A673 (cell line): ENCODE data around the gene HOXD8. TPM values are rescaled to one million over a fixed set of nuclear protein-coding genes. Genes with fewer than 3 reads are reported as not detected.
A peak's percentile ranks its signal among the peaks of the same experiment; 100 is the strongest.

ENCODE experiments used
- BruUV-seq: library from RNA; stranded (reverse); fragments of 400-500 nt; replicated peaks from 2 replicates; lab custom pipeline; 2021; lab: Mats Ljungman, UMichigan
- CTCF ChIA-PET: fragments of 300-600 bp; sonication (Branson Sonifier 250); formaldehyde crosslinking; loops from one replicate; lab custom pipeline; 2022; ENCODE audit warnings: antibody characterized with exemption; lab: Charles Lee
- POLR2A ChIA-PET: fragments of 300-600 bp; sonication (Branson Sonifier 250); formaldehyde crosslinking; loops from one replicate; lab custom pipeline; 2022; ENCODE audit warnings: antibody characterized with exemption; ENCODE audit not compliant: low non-redundant PET; lab: Charles Lee
- DNase-seq: peaks from one replicate; pipeline ENCODE4 v3.0.0-alpha.2; 2015; ENCODE audit warnings: low spot score
- H3K27ac ChIP-seq: fragments of 200-600 bp; sonication (generic); 2 replicates; pipeline ENCODE4 v1.5.1; 2016; ENCODE audit warnings: mixed run types, low read depth, mild to moderate bottlenecking, mixed read lengths, antibody characterized with exemption, low read length; ENCODE audit not compliant: poor library complexity, severe bottlenecking
- H3K27me3 ChIP-seq: fragments of 200-600 bp; sonication (generic); replicated peaks from 2 replicates; pipeline ENCODE4 v1.6.1; 2017; ENCODE audit warnings: mixed run types, low read depth, mild to moderate bottlenecking, mixed read lengths, antibody characterized with exemption, low read length; ENCODE audit not compliant: insufficient read depth, poor library complexity
- H3K36me3 ChIP-seq: fragments of 200-600 bp; sonication (generic); 2 replicates; pipeline ENCODE4 v1.6.1; 2016; ENCODE audit warnings: mixed run types, mild to moderate bottlenecking, mixed read lengths, antibody characterized with exemption, low read length; ENCODE audit not compliant: insufficient read depth, poor library complexity, severe bottlenecking
- H3K4me1 ChIP-seq: fragments of 200-600 bp; sonication (generic); 2 replicates; pipeline ENCODE4 v1.6.1; 2017; ENCODE audit warnings: mixed run types, mild to moderate bottlenecking, mixed read lengths, antibody characterized with exemption, low read length; ENCODE audit not compliant: insufficient read depth, poor library complexity, severe bottlenecking
- H3K4me3 ChIP-seq: fragments of 200-600 bp; sonication (generic); 2 replicates; pipeline ENCODE4 v1.5.1; 2016; ENCODE audit warnings: low read depth, mixed run types, mild to moderate bottlenecking, mixed read lengths, low read length; ENCODE audit not compliant: poor library complexity, severe bottlenecking
- H3K9me3 ChIP-seq: fragments of 200-600 bp; sonication (generic); 2 replicates; pipeline ENCODE4 v1.6.1; 2016; ENCODE audit warnings: mixed run types, low read depth, mild to moderate bottlenecking, mixed read lengths, antibody characterized with exemption, low read length; ENCODE audit not compliant: poor library complexity, severe bottlenecking
- CTCF ChIP-seq: fragments of 300-800, 200-600 bp; sonication (generic); conservative IDR thresholded peaks from 2 replicates; pipeline ENCODE4 v1.5.1; 2017; ENCODE audit warnings: low read depth, mild to moderate bottlenecking, antibody characterized with exemption, low read length, moderate library complexity, mixed read lengths
- EZH2 ChIP-seq: fragments of 200-600 bp; sonication (generic); IDR thresholded peaks from 2 replicates; pipeline ENCODE4 v1.6.1; 2017; ENCODE audit warnings: borderline replicate concordance, low read depth, mild to moderate bottlenecking, mixed read lengths, antibody characterized with exemption, low read length; ENCODE audit not compliant: poor library complexity, severe bottlenecking
- intact Hi-C: fragments of 100-400 bp; cut with micrococcal nuclease; formaldehyde crosslinking; loops from one replicate; pipeline ENCODE4 v1.10.0; 2022; ENCODE audit not compliant: unreplicated experiment
- total RNA-seq: library from RNA; stranded (reverse); gene quantifications from 2 replicates; pipeline ENCODE4 v1.2.3, GENCODE V29; 2021

HOXD8 gene
- total RNA-seq, 1 experiment from 2014 or later = 56.8 TPM

GRCh38 chr2:176177580-176178037, 48.1 kb downstream of the HOXD8 start:
- intact Hi-C loops = no loop called here
- Histone ChIP-seq H3K4me3 (peak overlapping the region; percentile 50), H3K9me3 (no peaks in the 10 kb centered on the region), H3K4me1 (peaks cover 36% of the 10 kb centered on the region), H3K27me3 (no peaks in the 10 kb centered on the region), H3K36me3 (no peaks in the 10 kb centered on the region), H3K27ac (no peak overlapping the region)
- ChIA-PET CTCF (interaction anchor here (0.6 kb wide), 1 partner anchor 336 kb away, joined by 4 read pairs; no protein-coding TSS in a partner anchor), POLR2A (interaction anchor here (0.7 kb wide), 2 partner anchors 22 to 136 kb away, joined by 3 to 13 read pairs; no protein-coding TSS in a partner anchor)
- BruUV-seq = no TSS peak
- no peak for DNase-seq
- TF ChIP-seq CTCF (no peak), EZH2 (no peak)

GRCh38 chr2:176178038-176178756, 48.7 kb downstream of the HOXD8 start:
- no peak for TF ChIP-seq CTCF
- Histone ChIP-seq H3K36me3 (no peaks in the 10 kb centered on the region), H3K4me1 (peaks cover 30% of the 10 kb centered on the region), H3K4me3 (peak overlapping the region; percentile 50), H3K27ac (no peak overlapping the region), H3K9me3 (no peaks in the 10 kb centered on the region), H3K27me3 (no peaks in the 10 kb centered on the region)
- ChIA-PET CTCF (interaction anchor here (1.6 kb wide), 1 partner anchor 277 kb away, joined by 3 read pairs; no protein-coding TSS in a partner anchor), POLR2A (interaction anchor here (0.7 kb wide), 1 partner anchor 21 kb away, joined by 3 read pairs; no protein-coding TSS in a partner anchor)
- intact Hi-C loops = no loop called here
- peak; percentile 45 for DNase-seq
- BruUV-seq = no TSS peak

- no TSS peak for BruUV-seq
- no peak for TF ChIP-seq EZH2
- TF ChIP-seq CTCF = no peak
- H3K36me3 ChIP-seq = no peaks in the 10 kb centered on the region
- H3K4me1 ChIP-seq = peaks cover 24% of the 10 kb centered on the region
- intact Hi-C loops = no loop called here
- H3K27ac ChIP-seq = no peak overlapping the region
- H3K27me3 ChIP-seq = no peaks in the 10 kb centered on the region
- DNase-seq = no peak
- no peaks in the 10 kb centered on the region for H3K9me3 ChIP-seq
- ChIA-PET POLR2A (no interaction called here), CTCF (interaction anchor here (1.6 kb wide), 1 partner anchor 276 kb away, joined by 3 read pairs; no protein-coding TSS in a partner anchor)
- peak overlapping the region; percentile 50 for H3K4me3 ChIP-seq
Measured at GRCh38 chr2:176178757-176179295, 49.3 kb downstream of the HOXD8 start.
